Stomach (tissue), 9 donors: Measurements from ENCODE around the gene RPUSD3. TPM values are rescaled to one million over a fixed set of nuclear protein-coding genes. Genes with fewer than 3 reads are reported as not detected.
A peak's percentile ranks its signal among the peaks of the same experiment; 100 is the strongest.

ENCODE experiments used
- DNase-seq, 2 donors: peaks; one replicate each; pipeline versions ENCODE4 v3.0.0 to v3.0.0-alpha.2; 2013 to 2019
- H3K27ac ChIP-seq, 5 donors: fragments of 200-600 bp in 4 of 5; sonication (generic) in 4 of 5; one replicate each; pipeline ENCODE4 v1.5.1; 2013 to 2019; ENCODE audit warnings: mild to moderate bottlenecking in 1 of 5, moderate library complexity in 1 of 5
- H3K27me3 ChIP-seq, 3 donors: fragments of 200-600 bp; sonication (generic); one replicate each; pipeline ENCODE4 v1.5.1; 2017 to 2019; ENCODE audit warnings: mixed run types in 1 of 3
- H3K36me3 ChIP-seq, 4 donors: fragments of 200-600 bp; sonication (generic); 1 replicate in 3 of 4; 2 replicates in 1 of 4; pipeline ENCODE4 v1.5.1; 2016 to 2019
- H3K4me1 ChIP-seq, 4 donors: fragments of 200-600 bp; sonication (generic); one replicate each; pipeline ENCODE4 v1.5.1; 2016 to 2019
- H3K4me3 ChIP-seq, 4 donors: fragments of 200-600 bp; sonication (generic) in 3 of 4; one replicate each; pipeline ENCODE4 v1.5.1; 2016 to 2019; ENCODE audit warnings: mild to moderate bottlenecking in 1 of 4
- H3K9me3 ChIP-seq, 4 donors: fragments of 200-600 bp; sonication (generic); one replicate each; pipeline ENCODE4 v1.5.1; 2016 to 2019
- EP300 ChIP-seq: sonication (generic); formaldehyde crosslinking; IDR thresholded peaks from one replicate; pipeline ENCODE4 v1.6.1; 2017; ENCODE audit warnings: antibody characterized with exemption
- POLR2A ChIP-seq, 4 donors: fragments of 450-650 bp; IDR thresholded peaks; one replicate each; pipeline ENCODE4 v1.6.1; 2016; ENCODE audit warnings: antibody characterized with exemption in 4 of 4, control low read depth in 2 of 4, mild to moderate bottlenecking in 1 of 4, moderate library complexity in 1 of 4
- POLR2AphosphoS5 ChIP-seq, 3 donors: sonication (generic); formaldehyde crosslinking; IDR thresholded peaks; one replicate each; pipeline ENCODE4 v1.6.1; 2016; ENCODE audit warnings: antibody characterized with exemption in 3 of 3
- WGBS, 5 donors: extraction: QIAGEN DNeasy Blood & Tissue Kit in 3 of 5; methylation state at CpG; one replicate each; pipeline versions ENCODE4 v1.1.5 to v1.1.7; 2013 to 2018; 5-methylcytosine and 5-hydroxymethylcytosine counted together
- intact Hi-C: fragments of 100-400 bp; cut with DNase I; formaldehyde crosslinking; loops from one replicate; pipeline ENCODE4 v1.15.1; 2023; ENCODE audit warnings: low total_unique reads
- polyA plus RNA-seq, 3 donors: library from polyadenylated mRNA; stranded (reverse); fragments of 200-250 nt; gene quantifications; one replicate each; pipeline ENCODE4 v1.2.3, GENCODE V29; 2013
- total RNA-seq, 5 donors: library from RNA; depleted of rRNA; stranded (reverse); fragments of >200 nt; gene quantifications; one replicate each; pipeline versions ENCODE4 v1.1.0 to v1.2.3, GENCODE V29; 2014 to 2016
- TF ChIP-seq, protein P1 (sequence below), 7 experiments: fragments of 450-650 bp in 4 of 7; fragments of 200-600 bp in 3 of 7; sonication (generic) in 3 of 7; IDR thresholded peaks; one replicate each; pipeline ENCODE4 v1.5.1; 2016 to 2019; ENCODE audit warnings: antibody characterized with exemption in 7 of 7, control low read depth in 2 of 7, mild to moderate bottlenecking in 1 of 7
- donor health status: healthy with polysubstance abuse.
- donor health status: Bipolar disorder and iron deficiency.
- donor health status: healthy.

The RPUSD3 gene
- total and polyA plus RNA-seq, 8 donors, result 6.4 to 62.9 (median 29.1) TPM

DNA sequence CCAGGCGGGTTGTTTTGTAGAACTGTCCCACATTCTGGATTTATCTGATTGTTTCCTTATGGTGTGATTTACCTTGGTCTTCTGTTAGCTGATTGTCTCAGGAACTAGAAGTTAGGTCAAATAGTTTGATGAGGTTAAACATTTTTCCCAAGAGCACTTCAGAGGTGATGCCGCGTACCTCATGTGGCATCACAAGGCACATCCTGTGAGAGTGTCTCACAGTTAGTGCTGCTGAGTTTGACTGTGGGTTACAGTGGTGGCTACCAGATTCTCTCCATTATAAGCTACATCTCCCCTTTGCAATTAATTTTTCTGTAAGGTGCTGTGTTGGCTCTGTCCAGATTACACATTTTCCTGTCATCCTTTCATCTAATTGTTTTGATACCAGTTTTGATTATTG, 12.6 kb downstream of the RPUSD3 start:
- no peak overlapping the region for H3K27ac ChIP-seq
- no peaks in the 10 kb centered on the region for H3K27me3 ChIP-seq
- H3K9me3 ChIP-seq, result no peaks in the 10 kb centered on the region
- H3K36me3 ChIP-seq, result peaks cover 16 to 87% (median 81%) of the 10 kb centered on the region in 4 donors
- no peaks in the 10 kb centered on the region for H3K4me1 ChIP-seq
- no peak for DNase-seq
- TF ChIP-seq EP300 (no peak), POLR2AphosphoS5 (IDR thresholded peaks at IDR 0.05) (no peak), POLR2A (IDR thresholded peaks at IDR 0.05) (no peak)
- TF ChIP-seq, protein P1, sequence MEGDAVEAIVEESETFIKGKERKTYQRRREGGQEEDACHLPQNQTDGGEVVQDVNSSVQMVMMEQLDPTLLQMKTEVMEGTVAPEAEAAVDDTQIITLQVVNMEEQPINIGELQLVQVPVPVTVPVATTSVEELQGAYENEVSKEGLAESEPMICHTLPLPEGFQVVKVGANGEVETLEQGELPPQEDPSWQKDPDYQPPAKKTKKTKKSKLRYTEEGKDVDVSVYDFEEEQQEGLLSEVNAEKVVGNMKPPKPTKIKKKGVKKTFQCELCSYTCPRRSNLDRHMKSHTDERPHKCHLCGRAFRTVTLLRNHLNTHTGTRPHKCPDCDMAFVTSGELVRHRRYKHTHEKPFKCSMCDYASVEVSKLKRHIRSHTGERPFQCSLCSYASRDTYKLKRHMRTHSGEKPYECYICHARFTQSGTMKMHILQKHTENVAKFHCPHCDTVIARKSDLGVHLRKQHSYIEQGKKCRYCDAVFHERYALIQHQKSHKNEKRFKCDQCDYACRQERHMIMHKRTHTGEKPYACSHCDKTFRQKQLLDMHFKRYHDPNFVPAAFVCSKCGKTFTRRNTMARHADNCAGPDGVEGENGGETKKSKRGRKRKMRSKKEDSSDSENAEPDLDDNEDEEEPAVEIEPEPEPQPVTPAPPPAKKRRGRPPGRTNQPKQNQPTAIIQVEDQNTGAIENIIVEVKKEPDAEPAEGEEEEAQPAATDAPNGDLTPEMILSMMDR (IDR thresholded peaks at IDR 0.05), result no peak
- intact Hi-C loops, result no loop called here
- H3K4me3 ChIP-seq, result no peak overlapping the region
- 87 to 97% (median 95%) methylated on average over 3 of the region's 3 CpGs for WGBS, 5 donors

DNA sequence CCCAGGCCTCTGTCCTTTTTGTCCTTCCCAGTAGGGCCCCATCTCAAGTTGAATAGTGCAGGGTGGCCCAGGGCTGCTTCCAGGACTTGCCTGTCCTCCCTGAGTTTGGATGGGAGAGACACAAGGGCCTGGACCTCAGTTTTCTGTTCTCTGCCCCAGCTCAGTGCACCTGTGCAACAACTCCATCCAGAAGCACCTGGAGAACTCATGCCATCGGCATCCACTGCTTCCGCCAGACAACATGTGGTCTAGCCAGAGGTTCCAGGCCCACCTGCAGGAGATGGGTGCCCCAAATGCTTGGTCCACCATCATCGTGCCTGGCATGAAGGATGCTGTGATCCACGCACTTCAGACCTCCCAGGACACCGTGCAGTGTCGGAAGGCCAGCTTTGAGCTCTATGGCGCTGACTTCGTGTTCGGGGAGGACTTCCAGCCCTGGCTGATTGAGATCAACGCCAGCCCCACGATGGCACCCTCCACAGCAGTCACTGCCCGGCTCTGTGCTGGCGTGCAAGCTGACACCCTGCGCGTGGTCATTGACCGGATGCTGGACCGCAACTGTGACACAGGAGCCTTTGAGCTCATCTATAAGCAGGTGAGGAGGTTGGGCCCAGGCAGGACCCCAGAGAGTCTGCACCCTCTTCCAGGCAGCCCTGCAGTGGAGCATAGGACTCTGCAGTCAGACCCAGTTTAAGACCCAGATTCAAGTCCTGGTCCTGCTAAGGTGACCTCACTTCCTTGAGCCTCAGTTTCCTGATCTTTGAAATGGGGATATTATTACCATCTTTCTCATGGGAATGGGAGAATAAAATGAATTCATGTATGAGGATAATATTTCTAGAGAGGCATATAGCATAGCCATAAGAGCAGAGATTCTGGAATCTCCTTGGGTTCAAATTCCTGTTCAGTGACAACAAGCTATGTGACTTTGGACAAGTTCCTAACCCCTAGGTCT, 14.7 kb downstream of the RPUSD3 start:
- WGBS, 5 donors, result 96 to 100% (median 97%) methylated on average over 9 to 17 of the region's 17 CpGs
- Histone ChIP-seq H3K9me3 (no peaks in the 10 kb centered on the region), H3K4me3 (no peak overlapping the region), H3K36me3 (peaks cover 10 to 66% (median 59%) of the 10 kb centered on the region in 4 donors), H3K27me3 (no peaks in the 10 kb centered on the region), H3K27ac (no peak overlapping the region), H3K4me1 (peaks cover 0 to 4% (median 0%) of the 10 kb centered on the region in 4 donors)
- DNase-seq, result no peak
- intact Hi-C loops, result no loop called here
- TF ChIP-seq POLR2A (IDR thresholded peaks at IDR 0.05), result no peak
- TF ChIP-seq, protein P1 (IDR thresholded peaks at IDR 0.05), result no peak
- no peak for TF ChIP-seq EP300
- TF ChIP-seq POLR2AphosphoS5 (IDR thresholded peaks at IDR 0.05), result no peak

DNA sequence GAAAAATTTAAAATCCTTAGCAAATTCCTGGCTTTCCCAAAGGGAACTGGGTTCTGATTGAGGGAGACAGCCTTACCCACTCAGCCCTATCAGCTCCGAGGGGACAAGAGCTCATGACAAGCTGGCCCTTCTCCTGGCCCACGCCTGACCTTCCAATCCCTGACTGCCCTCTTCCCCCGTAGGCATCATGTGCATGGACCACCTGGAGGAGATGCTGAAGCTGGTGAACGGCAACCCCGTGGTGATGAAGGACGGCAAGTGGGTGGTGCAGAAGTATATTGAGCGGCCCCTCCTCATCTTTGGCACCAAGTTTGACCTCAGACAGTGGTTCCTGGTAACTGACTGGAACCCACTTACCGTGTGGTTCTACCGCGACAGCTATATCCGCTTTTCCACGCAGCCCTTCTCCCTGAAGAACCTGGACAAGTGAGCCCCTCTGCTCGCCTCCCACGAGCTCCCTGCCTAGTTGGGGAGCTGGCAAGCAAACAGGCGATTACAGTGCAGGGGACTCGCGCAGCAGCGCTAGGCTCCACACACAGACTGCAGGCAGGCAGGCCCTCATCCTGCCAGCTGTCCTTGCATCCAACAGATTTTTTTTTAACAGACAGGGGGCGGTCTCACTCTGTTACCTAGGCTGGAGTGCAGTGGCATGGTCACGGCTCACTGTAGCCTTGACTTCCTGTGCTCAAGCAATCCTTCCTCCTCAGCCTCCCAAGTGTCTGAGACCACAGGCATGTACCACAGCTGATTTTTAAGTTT, 16.8 kb downstream of the RPUSD3 start:
- Histone ChIP-seq H3K36me3 (peaks cover 0 to 46% (median 40%) of the 10 kb centered on the region in 4 donors), H3K27ac (no peak overlapping the region), H3K4me1 (peaks cover 0 to 4% (median 0%) of the 10 kb centered on the region in 4 donors), H3K4me3 (no peak overlapping the region), H3K27me3 (no peaks in the 10 kb centered on the region), H3K9me3 (no peaks in the 10 kb centered on the region)
- DNase-seq, result peak in 1 of 2 donors; percentile 34
- 76 to 84% (median 79%) methylated on average over 20 of the region's 20 CpGs for WGBS, 5 donors
- TF ChIP-seq, protein P1 (IDR thresholded peaks at IDR 0.05), result peak in 1 of 7 experiments; percentile 15
- TF ChIP-seq POLR2AphosphoS5 (IDR thresholded peaks at IDR 0.05), result no peak
- intact Hi-C loops, result no loop called here

DNA sequence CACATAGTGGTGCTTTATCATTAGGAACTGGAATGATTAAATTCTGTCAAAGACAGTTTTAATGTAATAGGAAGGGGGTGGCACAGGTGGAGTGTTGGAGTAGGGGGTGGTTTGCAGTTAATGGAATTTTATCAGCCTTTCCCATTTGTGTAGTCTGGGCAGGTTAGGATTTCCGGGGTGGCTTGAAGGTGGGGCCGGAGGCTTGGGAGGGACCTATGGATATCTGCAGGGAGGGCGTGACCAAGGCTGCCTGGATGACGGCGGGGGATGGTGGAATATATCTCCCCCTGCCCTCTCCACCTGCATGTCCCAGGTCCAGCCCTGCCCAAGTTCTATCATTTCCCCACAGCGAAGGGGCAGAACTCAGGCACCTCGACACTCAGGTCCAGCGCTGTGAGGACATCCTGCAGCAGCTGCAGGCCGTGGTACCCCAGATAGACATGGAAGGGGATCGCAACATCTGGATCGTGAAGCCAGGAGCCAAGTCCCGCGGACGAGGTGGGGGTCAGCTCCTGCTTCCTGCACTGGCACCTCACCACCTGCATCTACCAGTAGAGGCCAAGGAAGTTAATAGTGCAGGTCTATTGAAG, 18.3 kb downstream of the RPUSD3 start:
- Histone ChIP-seq H3K27me3 (no peaks in the 10 kb centered on the region), H3K9me3 (no peaks in the 10 kb centered on the region), H3K4me1 (peaks cover 0 to 4% (median 0%) of the 10 kb centered on the region in 4 donors), H3K4me3 (no peak overlapping the region), H3K36me3 (peaks cover 0 to 42% (median 31%) of the 10 kb centered on the region in 4 donors), H3K27ac (no peak overlapping the region)
- no peak for TF ChIP-seq POLR2A (IDR thresholded peaks at IDR 0.05)
- TF ChIP-seq EP300, result no peak
- TF ChIP-seq, protein P1 (IDR thresholded peaks at IDR 0.05), result no peak
- no peak for TF ChIP-seq POLR2AphosphoS5 (IDR thresholded peaks at IDR 0.05)
- intact Hi-C loops, result no loop called here
- WGBS, 5 donors, result 39 to 67% (median 47%) methylated on average over 14 of the region's 14 CpGs
- DNase-seq, result peak in 1 of 2 donors; percentile 60
